GM21381 (cell line): ENCODE results near the gene VARS2.
A peak's percentile ranks its signal among the peaks of the same experiment; 100 is the strongest.
"Not testable (repeated sequence)": the region's sequence is repeated elsewhere in the genome, so short reads cannot be mapped to it uniquely, and the experiment has no call there.

Source experiments
- ATAC-seq: cut with Tn5 transposase; IDR thresholded peaks from one replicate; pipeline ENCODE4 v1.9.1; 2021; ENCODE audit warnings: mild to moderate bottlenecking, moderate library complexity; ENCODE audit not compliant: unreplicated experiment

The VARS2 gene

GRCh38 chr6:30898750-30899360 lies 15.2 kb upstream of the VARS2 start:
- ATAC-seq: no peak

GRCh38 chr6:30900863-30901417 lies 13.1 kb upstream of the VARS2 start:
- no peak for ATAC-seq

GRCh38 chr6:30901436-30901835 lies 12.6 kb upstream of the VARS2 start:
- ATAC-seq: no peak

DNA sequence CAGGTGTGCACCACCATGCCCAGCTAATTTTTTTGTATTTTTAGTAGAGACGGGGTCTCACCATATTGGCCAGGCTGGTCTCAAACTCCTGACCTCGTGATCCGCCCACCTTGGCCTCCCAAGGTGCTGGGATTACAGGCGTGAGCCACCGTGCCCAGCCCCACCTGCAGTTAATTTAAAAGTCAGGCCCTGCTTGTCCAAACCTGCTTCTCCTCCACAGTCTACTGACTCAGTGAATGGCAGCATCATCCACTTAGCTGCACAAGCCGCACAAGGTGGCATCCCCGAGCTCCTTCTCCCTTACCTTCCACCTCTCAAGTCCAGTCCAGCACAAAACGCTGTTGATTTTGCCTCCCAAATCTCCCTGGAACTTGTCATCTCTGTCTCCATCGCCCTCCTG lies 11.8 kb upstream of the VARS2 start:
- not testable (repeated sequence) for ATAC-seq

GRCh38 chr6:30902709-30903108 lies 11.3 kb upstream of the VARS2 start:
- no peak for ATAC-seq

DNA sequence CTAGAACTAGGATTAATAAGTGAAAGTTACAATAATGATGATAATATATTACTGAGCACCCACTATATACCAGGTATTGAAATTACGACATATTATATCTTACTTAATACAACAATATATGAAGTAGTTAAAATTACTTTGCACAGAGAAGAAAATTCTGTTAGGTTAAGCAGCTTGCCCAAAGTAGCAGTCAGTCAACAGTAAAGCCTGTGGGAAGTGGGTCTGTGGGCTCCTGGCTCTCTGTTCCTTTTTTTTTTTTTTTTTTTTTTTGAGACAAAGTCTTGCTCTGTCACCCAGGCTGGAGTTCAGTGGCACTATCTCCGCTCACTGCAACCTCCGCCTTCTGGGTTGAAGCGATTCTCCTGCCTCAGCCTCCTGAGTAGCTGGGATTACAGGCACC lies 10.8 kb upstream of the VARS2 start:
- no peak for ATAC-seq

- not testable (repeated sequence) for ATAC-seq
Measured at GRCh38 chr6:30907290-30907757, 6.7 kb upstream of the VARS2 start.

GRCh38 chr6:30907758-30908591 lies 6.1 kb upstream of the VARS2 start, which contains the start of gene GTF2H4:
Gene GTF2H4, plus strand, starts transcription at chr6:30908207.
- ATAC-seq: peak; percentile 95

GRCh38 chr6:30908700-30909099 lies 5.3 kb upstream of the VARS2 start:
- no peak for ATAC-seq

DNA sequence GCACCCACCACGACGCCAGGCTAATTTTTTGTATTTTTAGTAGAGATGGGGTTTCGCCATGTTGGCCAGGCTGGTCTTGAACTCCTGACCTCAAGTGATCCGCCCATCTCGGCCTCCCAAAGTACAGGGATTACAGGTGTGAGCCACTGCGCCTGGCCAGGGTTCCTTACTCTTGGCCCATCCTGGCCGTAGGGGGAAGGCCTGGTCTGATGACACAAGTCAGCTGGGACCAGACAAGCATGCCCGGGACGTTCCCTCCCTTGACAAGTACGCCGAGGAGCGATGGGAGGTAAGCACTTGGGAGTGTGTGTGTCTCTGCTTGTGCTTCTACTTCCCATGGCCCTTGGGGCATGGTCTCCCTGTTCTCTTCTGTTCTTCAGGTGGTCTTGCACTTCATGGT lies 3.6 kb upstream of the VARS2 start:
- ATAC-seq: not testable (repeated sequence)

DNA sequence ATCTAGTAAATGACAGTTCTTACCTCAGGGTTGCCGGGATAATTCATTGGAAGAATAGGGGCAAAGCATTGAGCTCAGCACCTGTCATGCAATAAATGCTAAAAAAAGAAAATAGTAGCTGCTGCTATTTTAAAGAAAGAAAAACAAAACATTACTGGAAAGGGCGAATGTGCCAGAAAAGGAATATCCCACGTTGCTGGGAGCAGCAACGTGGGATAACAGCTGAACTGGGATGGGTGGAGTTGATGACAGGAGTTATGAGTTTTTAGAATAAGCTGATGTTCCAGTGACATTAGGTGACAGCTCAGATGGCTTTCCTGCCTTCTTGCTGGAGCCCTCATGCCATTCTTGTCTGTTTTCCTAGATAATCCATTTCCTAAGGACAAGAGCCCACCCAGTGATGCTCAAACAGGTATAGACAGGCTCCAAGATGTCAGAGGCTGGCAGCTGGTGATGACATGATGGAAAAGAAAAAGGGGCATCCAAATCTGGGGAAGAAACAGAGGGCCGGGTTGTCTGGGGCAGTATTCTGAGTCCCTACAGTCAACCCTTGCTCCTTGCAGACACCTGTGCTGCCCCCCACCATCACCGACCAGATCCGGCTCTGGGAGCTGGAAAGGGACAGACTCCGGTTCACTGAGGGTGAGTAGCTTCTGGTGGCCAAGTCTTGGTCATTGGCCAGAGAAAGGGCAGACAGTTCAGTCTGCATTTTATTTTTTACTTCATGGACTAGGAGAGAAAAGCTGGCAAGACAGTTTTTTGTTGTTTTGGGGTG lies 1.1 kb upstream of the VARS2 start:
- no peak for ATAC-seq

GRCh38 chr6:30913721-30914075 lies 340 bp upstream of the VARS2 start:
- peak; percentile 1 for ATAC-seq

DNA sequence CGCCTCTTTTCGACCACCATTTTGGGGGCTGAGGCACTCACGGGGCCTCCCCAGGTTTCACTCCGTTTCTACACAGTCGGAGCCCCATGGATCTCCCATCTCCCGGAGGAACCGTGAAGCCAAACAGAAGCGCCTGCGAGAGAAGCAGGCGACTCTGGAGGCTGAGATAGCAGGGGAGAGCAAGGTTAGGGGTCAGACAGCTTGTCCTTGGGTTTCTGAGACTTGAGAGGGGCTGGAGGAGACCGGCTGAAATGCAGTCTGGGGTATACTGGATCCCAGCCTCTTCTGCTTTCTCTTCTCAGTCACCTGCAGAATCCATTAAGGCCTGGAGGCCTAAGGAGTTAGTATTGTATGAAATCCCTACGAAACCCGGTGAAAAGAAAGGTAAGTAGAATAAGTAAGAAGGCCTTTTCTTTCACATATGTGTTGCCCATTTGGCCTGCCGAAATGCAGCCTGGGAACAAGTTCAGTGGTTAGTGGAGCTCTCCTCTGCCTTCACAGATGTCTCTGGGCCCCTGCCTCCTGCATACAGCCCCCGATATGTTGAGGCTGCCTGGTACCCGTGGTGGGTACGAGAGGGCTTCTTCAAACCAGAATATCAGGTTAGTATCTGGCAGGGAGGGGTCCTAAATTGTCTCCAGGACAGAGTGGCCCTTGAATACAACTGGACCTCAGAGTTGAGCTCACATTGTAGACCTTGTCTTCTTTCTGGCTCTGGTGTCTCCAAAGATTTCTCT lies 984 bp downstream of the VARS2 start:
- ATAC-seq: no peak

DNA sequence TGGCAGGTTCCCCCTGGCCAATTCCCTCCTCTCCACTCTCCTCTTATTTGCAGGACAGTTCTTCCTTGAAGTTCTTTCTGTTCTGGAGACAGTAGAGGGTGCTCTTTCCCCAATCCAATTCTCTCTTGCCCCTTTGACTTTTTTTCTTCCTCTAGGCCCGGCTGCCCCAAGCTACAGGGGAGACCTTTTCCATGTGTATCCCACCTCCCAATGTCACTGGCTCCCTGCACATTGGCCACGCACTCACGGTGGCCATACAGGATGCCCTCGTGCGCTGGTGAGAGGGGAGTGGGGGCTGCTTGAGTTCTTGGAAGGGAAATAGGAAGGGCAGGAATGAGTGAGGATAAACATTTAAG lies 1.5 kb downstream of the VARS2 start:
- no peak for ATAC-seq

- ATAC-seq: no peak
Measured at GRCh38 chr6:30917041-30917440, 3.0 kb downstream of the VARS2 start.

DNA sequence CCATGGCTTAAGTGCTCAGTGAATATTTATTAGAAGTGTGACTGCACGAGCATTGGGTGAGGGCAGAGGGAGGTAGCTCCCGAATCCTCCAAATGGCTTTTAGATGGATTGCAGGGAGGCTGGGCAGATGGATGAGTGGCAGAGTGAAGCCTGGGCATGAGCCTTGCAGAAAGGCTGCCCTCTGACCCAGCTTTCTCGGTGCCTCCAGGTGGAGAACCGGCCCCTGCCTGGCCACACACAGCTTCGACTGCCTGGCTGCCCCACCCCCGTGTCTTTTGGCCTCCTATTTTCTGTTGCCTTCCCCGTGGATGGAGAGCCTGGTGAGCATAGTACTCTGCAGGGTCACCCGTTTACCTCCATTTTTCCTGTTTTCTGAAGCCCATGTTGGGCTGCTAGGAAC lies 3.4 kb downstream of the VARS2 start:
- ATAC-seq: no peak

- no peak for ATAC-seq
Measured at GRCh38 chr6:30918670-30919069, 4.6 kb downstream of the VARS2 start.

DNA sequence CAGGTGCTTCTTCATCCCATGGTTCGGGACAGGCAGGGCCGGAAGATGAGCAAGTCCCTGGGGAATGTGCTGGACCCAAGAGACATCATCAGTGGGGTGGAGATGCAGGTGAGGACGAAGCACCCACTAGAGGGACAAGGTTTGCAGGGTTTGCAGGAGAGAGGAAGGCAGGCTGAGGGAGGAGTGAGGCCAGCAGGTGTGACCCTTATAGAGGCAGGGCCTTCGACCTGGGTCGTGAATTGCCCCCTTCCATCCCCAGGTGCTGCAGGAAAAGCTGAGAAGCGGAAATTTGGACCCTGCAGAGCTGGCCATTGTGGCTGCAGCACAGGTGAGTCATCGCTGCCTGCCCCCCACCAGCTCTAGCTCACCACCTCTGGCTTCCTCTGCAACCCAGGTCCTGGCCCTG lies 8.4 kb downstream of the VARS2 start:
- no peak for ATAC-seq

DNA sequence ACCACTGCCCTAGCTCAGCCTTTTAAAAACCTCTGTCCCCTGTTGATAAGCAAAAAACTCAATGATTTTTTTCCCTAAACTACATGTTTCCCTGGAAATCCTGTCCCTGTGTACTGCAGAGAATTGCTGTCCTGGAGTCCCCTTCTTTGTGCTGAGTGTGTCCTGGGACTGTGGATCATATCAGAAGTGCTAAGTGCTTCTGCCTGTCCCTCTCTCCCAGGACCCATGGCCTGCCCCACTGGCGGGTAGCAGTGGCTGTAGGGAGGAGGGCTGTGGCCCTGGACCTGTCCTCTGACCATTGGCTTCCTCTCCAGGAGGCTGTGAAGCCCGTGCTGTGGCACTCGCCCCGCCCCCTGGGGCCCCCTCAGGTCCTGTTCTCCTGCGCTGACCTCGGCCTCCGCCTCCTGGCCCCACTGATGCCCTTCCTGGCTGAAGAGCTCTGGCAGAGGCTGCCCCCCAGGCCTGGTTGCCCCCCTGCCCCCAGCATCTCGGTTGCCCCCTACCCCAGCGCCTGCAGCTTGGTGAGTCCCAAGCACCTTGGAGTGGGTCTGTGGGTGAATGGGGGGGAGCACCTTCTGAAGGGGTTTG lies 10.1 kb downstream of the VARS2 start:
- not testable (repeated sequence) for ATAC-seq

DNA sequence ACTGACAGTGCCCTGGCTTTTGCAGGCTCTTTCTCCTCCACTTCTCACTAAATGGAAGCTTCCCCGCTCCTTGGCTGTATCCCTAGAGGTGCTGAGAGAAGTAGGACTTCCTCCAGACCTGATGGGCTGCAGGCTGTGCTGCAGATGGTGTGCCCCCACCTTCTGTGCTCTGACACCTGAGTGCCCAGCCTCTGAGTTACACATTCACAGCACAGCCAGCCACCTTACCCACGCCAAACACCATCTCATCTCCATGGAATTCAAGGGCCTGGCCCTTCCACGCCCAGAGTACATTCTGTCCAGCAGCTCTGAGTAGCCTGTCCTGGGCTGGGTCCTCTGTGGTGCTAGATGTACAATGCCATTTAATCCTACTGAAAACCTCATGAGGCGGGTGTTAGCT lies 12.6 kb downstream of the VARS2 start:
- ATAC-seq: no peak
